HG03064 (cell line): ENCODE results near the gene CCDC88B.
"Not testable (repeated sequence)": the region's sequence is repeated elsewhere in the genome, so short reads cannot be mapped to it uniquely, and the experiment has no call there.

Experiments
- ATAC-seq: cut with Tn5 transposase; IDR thresholded peaks from one replicate; pipeline ENCODE4 v1.9.1; 2021; ENCODE audit warnings: low read depth; ENCODE audit not compliant: unreplicated experiment

The CCDC88B gene

DNA sequence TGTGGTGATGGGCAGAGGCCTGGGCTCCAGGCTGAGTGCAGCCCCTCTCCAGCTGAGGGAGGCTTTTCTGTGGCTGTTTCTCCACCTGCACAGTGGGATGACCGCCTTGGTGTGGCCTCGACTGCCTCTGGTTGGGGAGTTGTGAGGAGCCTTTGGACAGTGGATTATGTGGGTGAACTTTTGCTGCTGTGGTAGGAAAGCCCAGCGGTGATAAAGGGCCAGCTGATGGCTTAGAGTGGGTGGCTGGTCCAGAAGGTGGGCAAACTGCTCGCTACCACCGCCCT, 36.0 kb upstream of the CCDC88B start:
- ATAC-seq, result no peak

DNA sequence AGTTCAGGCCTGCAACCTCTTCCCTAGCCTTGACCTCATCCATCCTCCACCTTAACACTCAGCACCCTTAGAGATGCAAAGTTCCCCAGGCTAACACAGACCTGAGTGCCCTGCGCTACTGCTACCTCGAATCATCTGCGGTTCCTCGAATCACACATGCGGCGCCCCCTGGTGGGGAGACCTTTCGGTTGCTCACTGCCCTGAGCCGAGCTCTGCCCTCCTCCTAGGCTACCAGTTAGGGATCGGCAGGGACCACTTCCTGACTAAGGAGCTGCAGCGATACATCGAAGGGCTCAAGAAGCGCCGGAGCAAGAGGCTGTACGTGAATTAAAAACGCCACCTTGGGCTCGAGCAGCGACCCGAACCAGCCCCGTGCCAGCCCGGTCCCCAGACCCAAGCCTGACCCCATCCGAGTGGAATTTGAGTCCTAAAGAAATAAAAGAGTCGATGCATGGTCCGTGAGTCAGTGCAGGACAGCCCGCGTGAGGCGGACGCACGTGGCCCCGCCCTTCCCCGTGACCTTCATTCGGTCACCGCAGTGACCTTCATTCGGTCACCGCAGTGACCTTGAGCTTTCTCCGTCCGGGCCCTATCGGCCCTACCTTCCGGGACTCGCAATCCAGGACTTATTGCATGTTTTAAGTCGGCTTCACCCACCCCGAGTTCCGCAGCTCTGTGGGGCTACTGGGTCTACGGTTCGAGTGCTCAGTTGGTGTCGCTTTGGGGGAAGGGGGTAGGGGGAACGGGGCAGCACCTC, 35.5 kb upstream of the CCDC88B start:
- ATAC-seq, result peak; percentile 28

DNA sequence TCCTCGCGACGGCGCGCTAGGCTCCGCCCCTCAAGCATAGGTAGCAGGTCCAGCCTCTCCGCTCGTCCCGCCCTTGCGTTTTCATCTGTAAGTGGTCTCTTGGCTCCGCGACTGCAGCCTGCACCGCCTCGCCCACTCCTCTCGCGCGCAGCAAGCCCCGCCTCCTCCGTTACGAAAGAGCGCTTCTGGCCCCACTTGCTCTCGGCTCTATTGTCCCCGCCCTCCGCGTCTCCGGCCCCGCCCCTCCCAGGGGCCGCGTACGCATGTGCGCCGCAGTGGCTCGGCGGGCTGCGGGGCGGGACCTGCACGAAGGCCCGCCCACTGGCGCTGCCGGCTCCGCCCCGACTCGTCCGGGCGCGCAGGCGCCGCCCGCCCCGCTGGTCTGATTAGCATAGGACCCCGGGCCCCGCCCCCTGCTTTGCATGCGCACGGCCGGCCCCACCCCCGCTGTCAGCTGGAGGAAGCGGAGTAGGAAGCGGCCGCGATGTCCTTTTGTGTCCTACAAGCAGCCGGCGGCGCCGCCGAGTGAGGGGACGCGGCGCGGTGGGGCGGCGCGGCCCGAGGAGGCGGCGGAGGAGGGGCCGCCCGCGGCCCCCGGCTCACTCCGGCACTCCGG, 34.8 kb upstream of the CCDC88B start, which contains the start of gene ESRRA:
TSS of gene ESRRA (plus strand) at position 450 of the 616 bp plus-strand sequence. CDS start 1,656 bp downstream, outside the sequence.
- peak; percentile 62 for ATAC-seq

DNA sequence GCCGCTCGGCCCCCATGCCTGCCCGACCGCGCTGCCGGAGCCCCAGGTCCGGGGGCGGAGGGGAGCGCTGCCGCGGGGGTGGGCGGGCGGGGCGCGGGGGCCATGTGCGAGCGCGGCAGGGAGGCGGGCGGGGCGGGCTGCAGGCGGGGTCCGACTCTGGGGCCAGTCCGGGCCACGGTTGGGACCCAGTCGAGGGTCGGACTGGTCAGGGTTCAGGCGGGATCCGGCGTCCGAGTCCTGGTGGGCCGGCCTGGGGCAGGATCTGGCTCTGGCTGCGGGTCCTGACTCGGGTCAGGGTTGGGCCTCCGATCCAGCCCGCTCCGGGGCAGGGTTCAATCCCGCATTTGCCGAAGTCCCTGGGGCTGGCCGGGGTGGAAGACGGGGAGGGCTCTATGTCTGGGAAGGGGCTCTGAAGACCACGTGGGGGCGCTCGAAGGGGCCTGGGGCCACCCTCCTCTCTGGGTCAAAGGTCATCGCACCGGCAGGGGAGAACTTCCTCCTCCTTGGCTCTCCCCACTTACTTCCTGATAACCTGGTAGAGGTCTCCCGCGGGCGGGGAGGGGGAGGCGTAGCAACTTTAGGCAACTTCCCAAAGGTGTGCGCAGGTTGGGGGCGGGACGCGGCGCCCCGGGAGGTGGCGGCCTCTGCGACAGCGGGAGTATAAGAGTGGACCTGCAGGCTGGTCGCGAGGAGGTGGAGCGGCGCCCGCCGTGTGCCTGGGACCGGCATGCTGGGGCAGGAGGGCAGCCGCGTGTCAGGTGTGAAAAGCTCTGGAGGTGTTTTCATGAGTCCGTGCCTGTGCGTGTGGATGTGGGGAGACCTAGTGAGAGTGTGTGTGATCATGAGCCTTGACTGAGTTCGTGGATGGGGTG, 34.1 kb upstream of the CCDC88B start:
- ATAC-seq, result peak; percentile 17

DNA sequence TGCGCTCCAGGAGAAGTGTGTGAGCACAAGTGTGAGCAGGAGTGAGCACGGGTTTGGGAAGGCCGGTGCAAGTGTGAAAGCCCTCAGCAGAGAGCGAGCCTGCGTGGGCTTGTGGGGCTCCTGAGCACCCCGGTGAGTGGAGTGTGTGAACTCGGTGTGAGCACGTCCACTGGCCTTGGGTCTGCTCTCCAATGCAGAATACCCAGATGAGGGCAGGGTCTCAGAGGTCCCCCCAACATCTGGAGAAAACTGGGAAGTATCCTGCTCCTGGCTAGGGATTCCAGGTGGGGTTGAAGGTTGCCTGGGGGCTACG, 33.5 kb upstream of the CCDC88B start:
- ATAC-seq, result no peak

DNA sequence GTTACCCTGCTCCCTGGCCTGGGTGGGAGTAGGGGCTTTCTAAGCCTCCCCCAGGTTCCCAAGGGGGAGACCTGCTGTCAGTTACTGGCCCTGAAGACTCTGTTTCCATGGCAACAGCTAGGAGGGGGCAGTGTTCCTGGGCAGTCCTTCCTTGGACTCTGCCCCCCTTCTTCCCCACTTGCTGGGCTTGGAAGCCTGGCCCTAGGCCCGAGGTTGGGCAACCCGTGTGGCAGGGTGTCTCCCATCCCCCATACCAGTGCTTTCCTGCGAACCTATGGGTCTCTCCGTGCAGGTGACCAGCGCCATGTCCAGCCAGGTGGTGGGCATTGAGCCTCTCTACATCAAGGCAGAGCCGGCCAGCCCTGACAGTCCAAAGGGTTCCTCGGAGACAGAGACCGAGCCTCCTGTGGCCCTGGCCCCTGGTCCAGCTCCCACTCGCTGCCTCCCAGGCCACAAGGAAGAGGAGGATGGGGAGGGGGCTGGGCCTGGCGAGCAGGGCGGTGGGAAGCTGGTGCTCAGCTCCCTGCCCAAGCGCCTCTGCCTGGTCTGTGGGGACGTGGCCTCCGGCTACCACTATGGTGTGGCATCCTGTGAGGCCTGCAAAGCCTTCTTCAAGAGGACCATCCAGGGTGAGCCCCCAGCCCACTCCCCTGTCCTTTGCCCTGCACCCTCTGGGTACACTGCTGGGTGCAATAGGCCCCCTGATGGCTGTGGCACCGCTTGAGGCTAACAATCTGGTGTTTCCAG, 33.0 kb upstream of the CCDC88B start:
- no peak for ATAC-seq

DNA sequence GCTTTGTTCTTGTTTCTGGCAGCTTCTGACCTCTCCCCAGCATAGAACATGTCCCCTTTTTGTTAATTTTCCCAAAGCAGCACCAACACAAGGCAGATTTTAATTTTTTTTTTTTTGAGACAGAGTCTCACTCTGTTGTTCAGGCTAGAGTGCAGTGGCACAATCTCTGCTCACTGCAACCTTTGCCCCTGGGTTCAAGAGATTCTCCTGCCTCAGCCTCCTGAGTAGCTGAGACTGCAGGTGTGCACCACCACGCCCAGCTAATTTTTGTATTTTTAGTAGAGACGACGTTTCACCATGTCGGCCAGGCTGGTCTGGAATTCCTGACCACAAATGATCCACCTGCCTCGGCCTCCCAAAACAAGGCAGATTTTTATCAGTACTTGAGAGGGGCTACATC, 32.2 kb upstream of the CCDC88B start:
- ATAC-seq, result not testable (repeated sequence)

DNA sequence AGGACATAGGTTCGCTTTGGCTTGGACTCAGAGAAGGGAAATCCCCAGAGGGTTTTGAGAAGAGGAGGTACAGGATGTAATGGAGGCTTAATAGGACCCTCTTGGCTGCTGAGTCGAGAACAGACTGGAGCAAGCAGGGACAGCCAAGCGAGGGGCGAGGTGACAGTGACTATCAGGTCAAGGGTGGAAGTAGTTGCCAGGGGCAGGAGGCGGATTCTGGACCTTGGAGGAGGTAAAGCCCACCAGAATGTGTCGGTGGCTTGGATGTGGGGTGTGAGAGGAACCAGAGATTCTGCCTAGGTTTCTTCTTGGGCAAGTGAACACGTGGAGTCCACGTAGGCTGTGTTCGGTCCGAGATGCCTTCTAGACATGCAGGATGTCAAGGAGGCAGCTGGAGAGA, 27.1 kb upstream of the CCDC88B start:
- no peak for ATAC-seq

DNA sequence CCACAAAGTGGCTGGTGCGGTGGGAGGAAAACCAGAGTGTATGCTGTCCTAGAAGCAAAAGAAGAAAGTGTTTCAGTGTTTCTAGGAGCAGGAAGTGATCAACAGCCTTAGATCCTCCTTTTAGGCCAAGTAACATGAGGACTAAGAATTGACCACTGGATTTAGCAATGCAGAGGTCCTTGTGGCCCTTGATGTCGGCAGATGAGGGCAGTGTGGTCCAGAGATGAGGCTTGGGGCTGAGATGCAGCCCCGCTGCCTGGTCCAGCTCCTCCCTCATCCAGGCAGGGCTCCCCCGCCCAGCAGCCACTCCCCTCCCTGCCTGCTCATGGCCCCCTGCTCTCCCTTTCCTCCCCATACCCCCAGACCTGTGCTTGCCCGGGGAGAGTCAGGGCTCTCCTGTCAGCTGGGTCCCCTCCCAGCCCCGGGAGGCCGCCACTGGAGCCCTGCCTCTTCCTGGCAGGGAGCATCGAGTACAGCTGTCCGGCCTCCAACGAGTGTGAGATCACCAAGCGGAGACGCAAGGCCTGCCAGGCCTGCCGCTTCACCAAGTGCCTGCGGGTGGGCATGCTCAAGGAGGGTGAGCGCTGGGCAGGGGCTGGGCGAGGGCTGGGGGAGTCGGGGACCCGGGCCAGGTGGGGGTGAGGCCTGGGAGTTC, 26.4 kb upstream of the CCDC88B start:
- no peak for ATAC-seq

DNA sequence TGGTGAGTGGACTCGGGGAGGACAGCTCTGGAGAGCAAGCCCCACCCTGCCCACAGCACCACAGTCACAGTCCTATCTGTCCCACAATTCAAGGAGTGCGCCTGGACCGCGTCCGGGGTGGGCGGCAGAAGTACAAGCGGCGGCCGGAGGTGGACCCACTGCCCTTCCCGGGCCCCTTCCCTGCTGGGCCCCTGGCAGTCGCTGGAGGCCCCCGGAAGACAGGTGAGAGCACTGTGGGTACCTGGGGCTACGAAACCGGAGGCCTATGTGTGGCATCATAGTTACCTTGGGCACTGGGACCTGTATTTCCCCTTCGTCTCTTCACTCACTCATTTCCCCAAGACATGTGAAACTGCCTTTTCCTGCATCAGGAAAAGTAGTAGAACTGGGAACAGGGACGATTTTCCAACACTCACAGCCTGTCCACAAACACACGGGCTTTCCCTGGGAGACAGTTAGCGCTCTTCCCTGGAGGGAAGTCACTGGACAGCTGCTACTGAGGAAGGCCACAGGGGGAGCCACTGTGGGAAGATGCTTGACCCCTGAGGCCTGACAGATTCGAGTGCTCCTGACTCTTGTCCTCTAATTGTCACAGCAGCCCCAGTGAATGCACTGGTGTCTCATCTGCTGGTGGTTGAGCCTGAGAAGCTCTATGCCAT, 25.7 kb upstream of the CCDC88B start:
- ATAC-seq, result no peak

DNA sequence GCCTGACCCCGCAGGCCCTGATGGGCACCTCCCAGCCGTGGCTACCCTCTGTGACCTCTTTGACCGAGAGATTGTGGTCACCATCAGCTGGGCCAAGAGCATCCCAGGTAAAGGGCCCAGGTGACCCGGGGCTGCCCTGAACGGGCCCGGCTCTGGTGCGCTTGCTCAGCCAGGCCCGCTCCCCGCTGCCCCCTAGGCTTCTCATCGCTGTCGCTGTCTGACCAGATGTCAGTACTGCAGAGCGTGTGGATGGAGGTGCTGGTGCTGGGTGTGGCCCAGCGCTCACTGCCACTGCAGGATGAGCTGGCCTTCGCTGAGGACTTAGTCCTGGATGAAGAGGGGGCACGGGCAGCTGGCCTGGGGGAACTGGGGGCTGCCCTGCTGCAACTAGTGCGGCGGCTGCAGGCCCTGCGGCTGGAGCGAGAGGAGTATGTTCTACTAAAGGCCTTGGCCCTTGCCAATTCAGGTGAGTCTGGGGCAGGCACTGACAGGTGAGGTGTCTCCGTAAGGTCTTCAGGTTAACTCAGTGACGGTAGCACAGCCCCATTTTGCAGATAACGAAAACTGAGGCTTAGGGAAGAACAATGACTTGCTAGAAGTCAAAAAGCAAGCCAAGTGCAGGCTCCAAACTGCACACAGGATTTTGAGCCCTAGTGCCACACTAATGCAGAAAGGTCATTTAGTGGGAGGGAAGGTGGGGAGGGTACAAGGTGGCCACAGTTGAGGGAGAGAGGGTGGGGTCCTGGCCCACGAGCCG, 25.0 kb upstream of the CCDC88B start:
- ATAC-seq, result no peak

DNA sequence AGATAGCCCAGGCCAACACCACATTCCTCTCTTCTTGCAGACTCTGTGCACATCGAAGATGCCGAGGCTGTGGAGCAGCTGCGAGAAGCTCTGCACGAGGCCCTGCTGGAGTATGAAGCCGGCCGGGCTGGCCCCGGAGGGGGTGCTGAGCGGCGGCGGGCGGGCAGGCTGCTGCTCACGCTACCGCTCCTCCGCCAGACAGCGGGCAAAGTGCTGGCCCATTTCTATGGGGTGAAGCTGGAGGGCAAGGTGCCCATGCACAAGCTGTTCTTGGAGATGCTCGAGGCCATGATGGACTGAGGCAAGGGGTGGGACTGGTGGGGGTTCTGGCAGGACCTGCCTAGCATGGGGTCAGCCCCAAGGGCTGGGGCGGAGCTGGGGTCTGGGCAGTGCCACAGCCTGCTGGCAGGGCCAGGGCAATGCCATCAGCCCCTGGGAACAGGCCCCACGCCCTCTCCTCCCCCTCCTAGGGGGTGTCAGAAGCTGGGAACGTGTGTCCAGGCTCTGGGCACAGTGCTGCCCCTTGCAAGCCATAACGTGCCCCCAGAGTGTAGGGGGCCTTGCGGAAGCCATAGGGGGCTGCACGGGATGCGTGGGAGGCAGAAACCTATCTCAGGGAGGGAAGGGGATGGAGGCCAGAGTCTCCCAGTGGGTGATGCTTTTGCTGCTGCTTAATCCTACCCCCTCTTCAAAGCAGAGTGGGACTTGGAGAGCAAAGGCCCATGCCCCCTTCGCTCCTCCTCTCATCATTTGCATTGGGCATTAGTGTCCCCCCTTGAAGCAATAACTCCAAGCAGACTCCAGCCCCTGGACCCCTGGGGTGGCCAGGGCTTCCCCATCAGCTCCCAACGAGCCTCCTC, 24.1 kb upstream of the CCDC88B start:
- not testable (repeated sequence) for ATAC-seq

DNA sequence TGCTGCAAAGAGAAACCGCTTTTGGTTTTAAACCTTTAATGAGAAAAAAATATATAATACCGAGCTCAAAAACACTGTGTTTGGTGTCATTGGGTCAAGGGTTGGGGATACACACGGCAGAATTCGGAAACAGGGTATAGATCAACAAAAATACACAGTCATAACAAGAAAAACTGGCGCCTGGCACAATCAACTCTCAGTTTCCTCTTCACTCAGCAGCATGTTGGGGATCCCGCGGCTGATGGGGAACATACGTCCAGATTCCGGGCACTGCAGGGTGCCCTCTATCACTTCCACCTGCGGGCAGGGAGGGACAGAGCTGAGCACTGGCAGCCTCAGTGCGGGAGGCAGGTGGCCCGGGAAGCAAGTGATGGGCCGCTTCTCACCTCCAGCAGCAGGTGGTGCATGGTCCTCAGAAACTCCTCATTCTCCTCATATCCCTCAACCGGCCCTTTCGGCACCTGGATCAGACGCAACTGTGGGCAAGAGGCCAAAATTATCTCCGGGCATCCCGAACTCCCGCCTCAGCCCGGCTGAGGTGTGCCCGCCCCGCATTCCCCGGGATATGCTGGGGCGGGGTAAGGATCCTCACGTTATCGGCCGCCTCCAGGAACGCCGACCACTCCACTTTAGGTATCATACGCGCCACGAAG, 23.2 kb upstream of the CCDC88B start:
- no peak for ATAC-seq

DNA sequence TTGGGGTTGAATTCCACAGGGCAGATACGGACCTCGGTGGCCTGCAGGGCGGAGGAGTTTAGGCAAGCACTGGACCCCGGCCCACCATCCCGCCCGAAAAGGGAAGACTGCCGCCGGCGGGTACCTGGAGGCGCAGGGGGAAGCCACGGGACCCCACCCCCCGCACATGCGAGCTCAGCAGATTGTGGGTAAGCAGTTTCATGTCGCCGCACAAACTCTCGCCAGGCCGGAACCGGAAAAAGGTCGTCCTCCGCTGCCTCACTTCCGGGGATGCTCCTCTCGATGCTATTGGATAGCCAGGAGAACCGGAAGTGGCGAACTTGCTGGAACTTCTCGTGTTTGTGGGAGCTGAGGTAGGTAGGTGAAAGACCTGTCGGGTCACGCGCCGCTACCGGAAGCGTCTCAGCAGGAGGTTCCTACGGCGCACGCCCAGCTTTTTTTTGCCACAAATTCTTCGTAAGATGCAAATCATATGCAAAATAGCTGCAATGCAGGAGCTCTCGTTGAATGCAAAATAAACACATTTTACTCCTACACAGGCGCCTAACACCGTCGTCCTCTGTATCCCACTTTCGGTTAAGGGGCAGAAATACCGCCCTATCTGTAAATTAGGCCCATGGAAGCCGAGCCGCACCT, 22.6 kb upstream of the CCDC88B start, which contains the start of gene TRMT112:
TSS of gene TRMT112 (minus strand) at position 235 of the 636 bp plus-strand sequence. CDS start at position 202, 33 bp downstream.
- peak; percentile 41 for ATAC-seq

DNA sequence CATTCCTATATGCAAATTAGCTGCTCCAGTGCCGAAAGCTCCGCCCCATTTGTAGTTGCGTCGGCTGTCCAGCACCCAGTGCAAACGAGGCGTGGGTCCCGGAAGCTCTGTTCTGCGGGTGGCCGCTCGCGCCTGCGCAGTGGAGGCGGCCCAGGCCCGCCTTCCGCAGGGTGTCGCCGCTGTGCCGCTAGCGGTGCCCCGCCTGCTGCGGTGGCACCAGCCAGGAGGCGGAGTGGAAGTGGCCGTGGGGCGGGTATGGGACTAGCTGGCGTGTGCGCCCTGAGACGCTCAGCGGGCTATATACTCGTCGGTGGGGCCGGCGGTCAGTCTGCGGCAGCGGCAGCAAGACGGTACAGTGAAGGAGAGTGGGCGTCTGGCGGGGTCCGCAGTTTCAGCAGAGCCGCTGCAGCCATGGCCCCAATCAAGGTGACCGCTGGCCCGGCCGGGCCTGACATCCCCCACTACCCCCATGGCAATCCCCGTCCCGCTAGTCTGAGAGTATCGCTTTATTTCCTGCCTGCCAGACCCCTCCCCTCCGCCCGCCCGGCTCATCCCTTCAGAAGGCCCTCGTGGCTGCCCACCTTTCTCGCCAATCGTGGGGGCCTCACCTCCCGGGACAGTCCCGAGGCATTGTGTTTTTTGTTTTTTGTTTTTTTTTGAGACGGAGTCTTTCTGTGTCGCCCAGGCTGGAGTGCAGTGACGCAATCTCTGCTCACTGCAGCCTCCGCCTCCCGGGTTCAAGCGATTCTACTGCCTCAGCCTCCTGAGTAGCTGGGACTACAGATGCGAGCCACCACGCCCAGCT, 21.8 kb upstream of the CCDC88B start, which contains the start of gene PRDX5:
TSS of gene PRDX5 (plus strand) at position 161 of the 805 bp plus-strand sequence. CDS start at position 256, 95 bp downstream.
- peak; percentile 56 for ATAC-seq
